Stimulated activated CD4-positive, alpha-beta T cell treated with anti-CD3 and anti-CD28 coated beads, Interleukin-15, amount 100 ng/mL, for 1 hour (primary cell): ENCODE results near the gene DPF3.
"Not testable (repeated sequence)": the region's sequence is repeated elsewhere in the genome, so short reads cannot be mapped to it uniquely, and the experiment has no call there.

Source experiments
- DNase-seq, 2 donors: peaks; one replicate each; pipeline ENCODE4 v3.0.0-alpha.2; 2020; ENCODE audit warnings: low read depth in 1 of 2, low spot score in 1 of 2

Gene DPF3

DNA sequence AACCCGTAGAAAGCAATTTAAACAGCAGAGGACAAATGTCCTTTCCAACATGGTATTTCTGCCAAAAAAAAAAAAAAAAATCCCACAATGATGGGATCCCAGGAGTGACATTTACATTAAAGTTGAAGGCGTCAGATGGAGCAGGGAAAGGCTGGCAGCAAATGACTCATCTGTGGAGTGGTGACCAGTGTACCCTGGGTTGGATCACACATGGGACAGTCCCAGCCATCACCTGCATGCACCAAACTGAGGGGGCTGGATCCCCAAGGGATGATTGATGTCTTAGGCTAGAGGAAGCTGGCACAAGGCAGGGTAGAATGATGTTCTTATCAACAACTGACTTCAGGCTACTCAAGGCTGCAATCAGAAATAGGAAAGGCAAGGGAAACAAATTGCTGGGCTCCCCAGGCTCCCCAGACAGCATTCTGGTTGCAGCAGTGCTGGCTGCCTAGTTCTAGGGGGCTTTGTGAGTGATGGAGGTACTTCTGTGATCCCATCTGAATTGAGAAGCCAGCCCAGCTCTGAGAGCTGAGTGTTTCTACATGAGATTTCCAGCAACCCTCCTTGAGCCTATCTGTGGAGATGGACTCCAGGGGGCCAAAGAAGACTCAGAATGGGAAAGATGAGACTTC lies 117.9 kb downstream of the DPF3 start:
- DNase-seq: no peak

DNA sequence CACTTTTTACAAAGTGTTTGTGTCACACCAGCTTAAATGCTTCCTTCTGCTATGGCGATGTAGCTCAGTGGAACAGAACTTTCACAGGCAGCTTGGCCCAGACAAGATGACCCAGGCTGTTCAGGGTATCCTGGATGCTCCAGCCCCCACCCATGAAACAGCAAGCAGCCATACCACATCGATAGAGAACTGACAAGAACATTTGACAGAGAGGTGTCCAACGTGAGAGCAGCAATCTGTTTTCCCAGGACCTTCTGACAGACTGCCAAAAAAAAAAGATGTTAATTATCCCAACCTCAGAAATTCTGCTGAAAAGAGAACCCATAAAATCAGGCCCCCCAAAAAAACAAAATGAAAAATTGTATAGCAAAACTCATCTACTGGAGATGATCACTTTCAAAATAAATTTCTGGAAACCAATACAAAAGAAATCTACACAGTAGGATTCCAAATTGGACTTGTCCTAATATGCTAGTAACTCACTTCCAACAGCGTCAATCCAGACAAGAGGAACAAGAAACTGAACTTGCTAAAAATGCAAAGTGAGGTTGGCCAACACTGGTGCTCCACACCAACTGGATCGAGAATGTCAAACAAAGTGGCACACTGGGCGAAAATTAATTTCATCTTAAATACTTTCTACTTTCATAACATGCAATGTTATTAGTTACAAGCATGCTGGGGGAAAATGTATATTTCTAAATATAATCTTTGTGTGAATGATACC lies 118.8 kb downstream of the DPF3 start:
- DNase-seq: no peak

DNA sequence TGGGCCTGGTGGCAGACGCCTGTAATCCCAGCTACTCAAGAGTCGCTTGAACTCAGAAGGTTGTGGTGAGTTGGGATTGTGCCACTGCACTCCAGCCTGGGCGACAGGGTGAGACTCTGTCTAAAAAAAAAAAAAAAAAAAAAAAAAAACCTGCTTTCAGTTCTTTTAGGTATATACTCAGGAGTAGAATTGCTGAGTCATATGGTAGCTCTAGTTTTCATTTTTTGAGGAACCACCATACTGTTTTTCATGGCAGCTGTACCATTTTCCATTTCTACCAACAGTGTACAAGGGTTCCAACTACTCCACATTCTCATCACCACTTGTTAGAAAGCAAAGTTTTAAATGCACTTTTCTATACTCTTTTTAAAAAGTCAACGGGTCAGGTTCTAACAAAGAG lies 119.8 kb downstream of the DPF3 start:
- no peak for DNase-seq

DNA sequence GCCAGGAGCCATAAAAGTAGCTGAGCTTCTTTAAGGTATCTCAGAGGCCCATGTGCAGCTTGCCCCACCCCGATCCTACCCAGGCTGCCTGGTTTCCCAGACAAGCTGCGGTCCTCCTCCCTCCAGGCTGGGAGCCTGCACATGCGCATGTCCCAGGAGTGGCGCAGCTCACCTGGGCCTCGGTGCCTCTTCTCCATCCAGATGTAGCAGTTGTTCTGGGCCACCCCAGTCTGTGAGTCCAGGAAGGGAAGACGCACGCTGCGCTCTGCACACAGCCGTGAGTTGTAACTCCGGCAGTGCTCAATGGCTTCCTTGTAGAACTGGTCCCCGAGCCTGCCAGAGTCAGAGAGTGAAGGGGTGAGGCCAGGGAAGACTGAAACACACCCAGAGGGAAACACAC lies 122.3 kb downstream of the DPF3 start:
- DNase-seq: no peak

DNA sequence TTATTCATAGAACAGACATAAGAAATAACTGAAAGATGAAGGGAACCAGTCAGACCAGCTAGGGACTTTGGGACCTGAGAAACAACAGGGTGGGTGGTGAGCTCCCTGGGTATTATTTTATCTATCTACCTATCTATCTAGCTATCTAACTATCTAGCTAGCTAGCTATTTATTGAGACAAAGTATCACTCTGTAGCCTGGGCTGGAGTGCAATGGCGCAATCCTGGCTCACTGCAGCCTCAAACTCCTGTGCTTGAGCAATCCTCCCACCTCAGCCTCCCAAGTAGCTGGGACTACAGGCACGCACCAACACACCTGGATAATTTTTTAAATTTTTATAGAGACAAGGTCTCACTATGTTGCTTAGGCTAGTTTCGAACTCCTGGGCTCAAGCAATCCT lies 127.6 kb downstream of the DPF3 start:
- DNase-seq: no peak

DNA sequence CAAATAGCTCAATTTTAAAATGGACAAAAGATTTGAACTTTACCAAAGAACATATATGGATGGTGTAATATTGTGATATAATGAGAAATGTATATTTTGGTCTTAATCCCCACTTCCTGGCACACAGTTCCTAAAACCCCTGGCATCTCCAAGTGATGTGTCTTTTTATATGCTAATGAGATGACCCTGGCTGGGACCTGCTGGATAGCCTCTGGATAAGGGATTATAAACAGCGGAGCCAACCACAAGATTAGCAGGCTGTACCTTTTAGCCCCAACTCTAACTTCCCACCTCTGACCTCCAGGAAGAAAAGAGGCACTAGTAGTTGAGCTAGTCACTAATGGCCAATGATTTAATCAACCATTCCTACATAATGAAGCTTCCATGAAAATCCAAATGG lies 130.0 kb downstream of the DPF3 start:
- DNase-seq: no peak

DNA sequence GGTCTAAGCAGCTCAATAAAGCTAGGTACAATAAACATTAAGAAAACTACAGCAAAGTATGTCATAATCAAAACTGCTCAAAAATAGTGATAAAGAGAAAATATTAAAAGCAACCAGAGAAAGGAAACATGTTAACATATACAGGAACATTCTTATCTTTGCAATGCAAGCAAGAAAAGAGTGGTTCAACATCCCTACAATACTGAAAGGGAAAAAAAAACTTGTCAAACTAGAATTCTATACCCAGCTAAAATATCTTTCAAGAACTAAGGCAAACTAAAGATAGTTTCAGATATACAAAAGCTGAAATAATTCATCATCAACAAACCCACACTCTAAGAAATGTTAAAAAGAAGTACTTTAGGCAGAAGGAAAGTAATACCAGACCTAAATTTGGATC lies 134.2 kb downstream of the DPF3 start:
- DNase-seq: no peak

DNA sequence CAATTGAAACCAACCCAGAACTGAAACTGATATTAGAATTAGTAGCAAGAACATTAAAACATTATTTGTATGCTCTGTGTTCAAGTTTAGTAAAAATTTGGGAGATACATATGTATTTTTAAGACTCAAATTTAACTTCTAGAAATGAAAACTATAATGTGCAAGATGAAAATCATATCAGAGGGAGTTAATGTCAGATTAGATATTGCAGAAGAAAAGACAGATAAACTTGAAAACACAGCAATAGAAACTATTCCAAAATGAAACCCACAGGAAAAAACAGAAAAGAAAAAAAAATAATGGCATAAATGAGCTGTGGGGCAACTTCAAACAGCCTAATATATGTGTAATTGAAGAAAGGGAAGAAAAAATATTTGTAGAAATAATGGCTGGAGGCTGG lies 134.9 kb downstream of the DPF3 start:
- no peak for DNase-seq

DNA sequence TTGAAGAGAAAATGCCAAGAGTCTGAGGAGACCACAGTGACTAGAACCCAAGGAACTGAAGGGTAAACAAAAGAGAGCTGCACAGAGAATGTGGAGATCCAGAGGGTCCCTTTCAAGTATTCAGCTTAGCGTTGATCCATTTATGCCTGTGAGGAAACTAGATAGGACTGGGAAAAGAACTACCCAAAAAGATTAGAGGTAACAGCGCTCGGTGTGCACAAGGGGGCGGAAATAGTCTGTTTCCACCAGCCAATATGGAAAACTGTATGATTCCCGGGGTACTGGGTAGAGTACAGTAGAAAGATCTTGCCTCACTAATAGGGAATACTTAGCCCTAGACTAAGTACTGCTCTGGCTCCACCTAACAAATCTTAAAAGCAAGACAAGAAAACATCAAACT lies 135.5 kb downstream of the DPF3 start:
- no peak for DNase-seq

DNA sequence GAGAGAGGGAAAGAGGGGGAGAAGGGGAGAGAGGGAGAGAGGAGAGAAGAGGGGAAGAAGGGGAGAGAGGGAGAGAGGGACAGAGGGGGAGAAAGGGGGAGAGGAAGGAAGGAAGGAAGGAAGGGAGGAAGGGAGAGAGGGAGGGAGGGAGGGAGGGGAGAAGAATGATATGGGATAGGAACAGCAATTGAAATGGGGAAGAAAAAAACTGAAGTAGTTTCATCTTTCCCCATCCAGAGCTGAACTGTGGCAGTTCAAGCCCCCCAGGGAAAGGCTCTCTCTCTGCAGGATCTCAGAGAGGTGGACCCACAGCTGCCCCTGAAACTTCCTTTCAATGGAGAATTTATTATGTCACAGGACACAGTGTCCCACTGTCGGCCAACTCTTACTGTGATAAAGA lies 136.9 kb downstream of the DPF3 start:
- DNase-seq: no peak

DNA sequence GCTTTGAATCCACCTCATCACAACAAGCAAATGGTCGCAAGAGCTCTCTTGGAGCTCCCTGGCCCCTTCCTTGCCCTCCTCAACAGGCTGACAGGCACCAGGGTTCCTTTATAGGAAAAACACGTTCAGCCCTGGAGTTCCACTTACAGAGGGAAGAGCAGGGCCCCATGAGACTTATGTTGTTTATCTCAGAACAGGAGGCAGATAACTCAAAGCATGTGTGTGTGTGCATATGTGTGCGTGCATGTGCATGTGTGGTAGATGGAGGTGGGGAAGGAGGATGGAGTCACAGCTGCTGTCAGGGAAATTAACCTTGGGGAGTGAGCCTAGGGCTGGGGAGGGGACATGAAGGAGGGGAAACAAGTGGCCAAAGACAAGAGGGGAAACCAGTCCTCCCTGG lies 138.1 kb downstream of the DPF3 start:
- DNase-seq: no peak

DNA sequence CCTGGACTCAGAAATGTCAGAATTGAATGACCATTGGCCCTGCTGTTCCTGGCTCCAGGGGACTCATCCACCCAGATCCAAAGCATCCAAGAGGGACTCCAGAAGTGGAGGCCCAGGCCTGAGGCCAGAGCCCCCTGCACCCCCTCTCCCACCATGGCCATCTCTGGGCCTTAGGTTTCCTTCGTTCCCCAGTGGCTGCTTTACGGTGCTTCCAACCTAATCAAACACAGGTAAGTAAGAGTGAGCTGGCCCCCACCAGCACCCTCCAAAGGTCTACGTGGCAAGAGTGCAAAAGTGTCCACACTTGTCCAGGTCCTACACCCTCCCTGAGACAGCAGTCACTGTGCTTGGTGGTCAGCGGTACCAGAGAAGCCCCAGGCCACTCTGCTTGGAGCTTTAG lies 139.0 kb downstream of the DPF3 start:
- DNase-seq: no peak

DNA sequence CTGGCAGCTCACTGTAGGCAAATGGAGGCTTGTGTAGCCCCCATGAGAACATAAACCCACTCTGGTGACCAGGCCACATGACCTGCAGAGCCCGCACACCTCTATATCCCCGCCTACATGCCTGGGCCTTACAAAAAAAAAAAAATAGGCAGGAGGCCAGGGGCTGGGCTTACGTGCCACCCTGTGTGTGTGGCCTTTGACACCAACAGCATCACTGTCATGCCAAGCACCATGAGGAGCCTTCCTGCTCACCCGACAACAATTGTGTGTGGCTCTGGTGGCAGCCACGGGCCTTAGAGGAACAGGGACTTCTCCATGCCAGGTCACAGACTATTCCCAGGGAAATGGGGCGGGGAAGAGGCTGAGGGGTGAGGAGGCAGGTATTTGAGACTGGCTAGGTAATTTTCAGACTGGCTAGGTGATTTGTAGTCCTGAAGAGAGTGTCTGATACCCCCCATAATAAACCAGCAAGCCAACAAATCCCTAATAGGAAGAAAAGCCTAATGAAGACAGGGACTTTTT lies 140.0 kb downstream of the DPF3 start:
- no peak for DNase-seq

DNA sequence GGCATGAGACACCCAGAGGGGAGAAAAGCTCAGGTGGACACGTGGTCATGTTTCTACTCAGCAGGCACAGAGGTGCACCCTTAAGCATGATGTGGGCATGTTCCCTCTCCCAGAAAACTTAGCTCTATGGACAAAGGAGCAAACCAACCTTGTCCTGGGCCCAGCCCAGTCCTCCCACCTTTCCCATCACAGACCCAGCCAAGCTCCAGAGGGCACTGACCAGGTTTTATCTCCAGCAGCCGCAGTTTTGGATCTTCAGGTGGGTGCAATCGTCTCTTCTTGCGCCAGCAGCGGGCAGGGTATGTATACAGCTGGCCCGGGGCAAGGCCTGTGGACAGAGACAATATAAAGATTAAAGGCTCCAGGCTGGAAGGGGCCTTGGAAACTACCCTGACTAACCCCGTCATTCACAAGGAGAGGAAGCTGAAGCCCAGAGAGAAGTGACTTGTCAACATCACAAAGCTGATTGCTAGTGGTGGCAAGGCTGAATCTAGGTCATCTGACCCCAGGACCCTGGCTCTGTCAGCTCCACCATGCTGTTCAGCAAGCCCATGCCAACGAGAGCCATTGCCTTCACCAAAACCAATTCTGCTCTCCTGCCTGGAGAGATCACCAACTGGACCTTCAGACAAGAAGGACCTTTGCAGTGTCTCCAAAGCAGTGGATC lies 140.7 kb downstream of the DPF3 start:
- DNase-seq: no peak

DNA sequence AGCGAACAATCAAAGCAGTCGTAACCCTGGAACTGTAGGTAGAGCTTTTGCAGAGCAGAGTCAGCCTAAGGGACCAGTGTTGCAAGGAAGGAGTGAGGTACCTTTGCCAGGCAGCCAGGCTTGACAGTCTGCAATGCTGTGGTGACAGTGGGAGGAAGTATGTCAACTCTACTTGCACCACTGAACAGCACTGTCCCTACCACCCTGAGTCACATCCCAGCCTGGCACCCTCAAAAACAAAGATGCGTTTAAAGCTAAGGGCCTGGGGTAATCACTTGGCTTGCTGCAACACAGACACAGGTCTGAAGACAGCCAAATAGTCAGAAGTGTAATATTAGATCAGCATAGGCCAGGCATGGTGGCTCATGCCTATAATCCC lies 141.9 kb downstream of the DPF3 start:
- no peak for DNase-seq

DNA sequence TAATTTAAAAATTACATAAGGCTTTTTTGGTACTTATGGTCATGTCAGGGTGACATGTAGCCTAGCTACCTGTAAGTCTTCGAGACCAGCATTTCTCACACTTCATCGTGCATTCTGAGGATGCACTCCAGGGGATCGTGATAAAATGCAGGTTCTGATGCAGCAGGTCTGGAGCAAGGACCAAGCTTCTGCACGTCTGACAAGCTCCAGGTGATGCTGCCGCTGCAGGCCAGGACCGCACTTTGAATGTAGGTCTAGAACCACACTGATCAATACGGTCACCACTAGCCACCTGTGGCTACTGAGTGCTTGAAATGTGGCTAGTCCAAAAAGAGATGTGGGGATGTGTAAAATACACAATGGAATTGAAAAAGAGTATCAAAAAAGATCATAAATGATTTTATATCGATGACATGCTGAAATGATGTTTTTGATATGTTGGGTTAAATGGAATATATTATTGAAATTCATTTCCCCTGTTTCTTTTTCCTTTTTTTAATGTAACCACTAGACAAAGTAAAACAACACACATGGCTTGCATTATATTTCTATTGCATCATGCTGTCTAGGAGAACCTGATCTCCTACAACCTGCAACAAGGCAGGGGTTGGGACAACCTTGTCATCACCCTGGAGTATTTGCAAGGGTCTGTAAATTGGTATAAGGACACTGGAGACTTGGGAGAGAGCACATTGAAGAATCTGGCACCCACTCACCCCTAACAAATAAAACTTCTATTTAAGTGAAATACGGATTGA lies 142.4 kb downstream of the DPF3 start:
- DNase-seq: no peak

DNA sequence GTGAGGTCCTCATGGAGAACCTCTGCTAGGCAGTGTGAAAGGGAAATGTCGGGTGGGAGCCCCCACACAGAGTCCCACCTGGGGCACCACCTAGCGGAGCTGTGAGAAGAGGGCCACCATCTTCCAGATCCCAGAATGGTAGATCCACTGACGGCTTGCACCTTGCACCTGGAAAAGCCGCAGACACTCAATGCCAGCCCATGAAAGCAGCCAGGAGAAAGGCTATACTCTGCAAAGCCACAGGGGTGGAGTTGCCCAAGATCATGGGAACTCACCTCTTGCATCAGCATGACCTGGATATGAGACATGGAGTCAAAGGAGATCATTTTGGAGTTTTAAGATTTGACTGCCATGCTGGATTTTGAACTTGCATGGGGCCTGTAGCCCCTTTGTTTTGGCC lies 145.0 kb downstream of the DPF3 start:
- DNase-seq: not testable (repeated sequence)

DNA sequence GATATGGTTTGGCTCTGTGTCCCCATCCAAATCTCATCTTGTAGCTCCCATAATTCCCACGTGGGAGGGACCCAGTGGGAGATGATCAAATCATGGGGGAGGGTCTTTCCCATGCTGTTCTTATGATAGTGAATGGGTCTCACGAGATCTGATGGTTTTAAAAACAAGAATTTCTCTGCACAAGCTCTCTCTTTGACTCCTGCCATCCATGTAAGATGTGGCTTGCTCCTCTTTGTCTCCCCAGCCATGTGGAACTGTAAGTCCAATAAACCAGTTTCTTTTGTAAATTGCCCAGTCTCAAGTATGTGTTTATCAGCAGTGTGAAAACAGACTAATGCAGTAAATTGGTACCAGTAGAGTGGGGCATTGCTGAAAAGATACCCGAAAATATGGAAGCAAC lies 146.2 kb downstream of the DPF3 start:
- DNase-seq: no peak

DNA sequence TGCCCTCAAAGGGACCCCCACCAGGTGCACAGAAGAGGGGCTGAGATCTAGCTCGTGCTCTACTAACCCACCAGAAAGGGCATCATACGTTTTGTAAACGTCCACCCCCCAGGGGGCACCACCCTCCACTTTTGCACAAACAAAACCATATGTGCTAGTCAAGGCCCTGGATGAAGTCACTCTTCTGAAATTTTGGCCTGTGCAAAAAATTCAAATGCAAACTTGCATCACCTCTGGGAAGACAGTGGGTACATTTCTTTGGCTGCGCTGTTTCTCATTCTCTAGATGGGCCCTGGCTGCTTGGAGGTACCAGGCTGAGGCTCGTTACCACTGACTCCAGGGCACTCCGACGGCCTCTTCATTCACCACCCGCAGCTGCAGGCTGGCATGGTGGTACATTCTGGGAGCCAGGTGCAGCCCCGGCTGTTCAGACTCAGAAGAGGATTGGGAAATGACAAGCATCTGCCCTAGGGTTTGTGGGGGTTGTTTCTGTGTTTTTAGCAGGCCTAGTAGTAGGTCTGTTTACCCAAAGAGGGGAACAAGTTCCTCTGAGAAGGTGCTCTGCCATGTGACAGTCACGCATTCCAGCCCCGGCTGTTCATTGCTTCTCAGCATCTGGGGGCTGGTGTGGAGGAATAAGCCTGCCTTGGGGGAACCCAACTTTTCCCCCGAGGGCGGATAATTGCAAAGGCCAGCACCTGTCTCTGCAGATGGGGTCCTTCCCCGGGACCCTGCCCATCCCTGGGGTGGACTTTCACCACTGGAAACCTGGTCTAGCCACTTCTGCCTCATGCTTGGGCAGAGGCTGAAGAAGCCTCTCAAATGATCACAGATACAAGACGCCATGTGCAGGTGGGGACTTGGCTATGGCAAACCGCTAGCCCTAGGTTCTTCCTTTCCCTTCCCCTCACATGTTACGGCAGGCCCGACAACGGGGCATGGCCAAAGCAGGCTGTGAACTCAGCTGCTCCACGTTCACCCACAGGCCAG lies 147.6 kb downstream of the DPF3 start:
- no peak for DNase-seq

DNA sequence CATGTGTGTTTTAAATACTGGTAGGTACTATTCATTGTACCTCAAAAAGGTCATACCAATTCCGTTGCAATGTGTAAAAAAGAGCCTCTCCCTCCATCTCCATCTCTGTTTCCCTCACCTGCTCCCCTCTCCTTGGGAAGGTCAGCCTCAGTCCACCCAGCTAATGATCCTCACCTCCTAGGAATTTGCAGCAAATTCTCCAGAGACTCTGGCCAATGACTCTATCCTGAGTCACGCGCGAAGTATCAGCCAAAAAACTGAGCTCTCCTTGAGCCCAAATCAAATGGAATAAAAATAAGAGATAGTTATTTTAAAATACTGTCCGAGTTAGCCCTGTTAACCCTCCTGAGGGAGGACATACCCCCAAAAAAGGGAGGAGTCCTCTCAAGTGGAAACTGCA lies 148.4 kb downstream of the DPF3 start:
- DNase-seq: no peak
